Measurements from ENCODE around the gene CHTF18. TPM values are rescaled to one million over a fixed set of nuclear protein-coding genes. Genes with fewer than 3 reads are reported as not detected.
"Not testable (repeated sequence)": the region's sequence is repeated elsewhere in the genome, so short reads cannot be mapped to it uniquely, and the experiment has no call there.

Gene CHTF18
- total and polyA plus RNA-seq, 2 experiments from 2014 or later: 61.3 to 129 TPM

DNA sequence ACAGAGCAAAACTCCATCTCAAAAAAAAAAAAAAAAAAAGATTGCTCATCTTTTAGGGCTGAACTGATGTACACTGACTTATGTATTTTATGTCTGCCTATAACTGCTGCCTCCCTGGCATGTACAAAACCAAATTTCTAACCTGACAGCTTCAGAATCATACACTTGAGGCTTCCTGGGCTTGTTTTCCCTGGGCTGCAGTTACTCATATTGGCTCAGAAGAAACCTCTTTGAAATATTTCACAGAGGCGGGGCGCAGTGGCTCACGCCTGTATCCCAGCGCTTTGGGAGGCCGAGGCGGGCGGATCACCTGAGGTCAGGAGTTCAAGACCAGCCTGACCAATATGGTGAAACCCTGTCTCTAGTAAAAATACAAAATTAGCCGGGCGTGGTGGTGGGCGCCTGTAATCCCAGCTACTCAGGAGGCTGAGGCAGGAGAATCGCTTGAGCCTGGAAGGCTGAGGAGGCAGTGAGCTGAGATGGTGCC is 34.3 kb upstream of the CHTF18 start:
- H3K9me2 ChIP-seq (ENCODE audit: insufficient read depth); H3K36me3 Mint-ChIP-seq (ENCODE audit: low read depth); H3F3A ChIP-seq (replicated peaks; ENCODE audit: low read depth); H3K27me3 ChIP-seq (ENCODE audit: insufficient read depth); ATAC-seq; H3K36me3 ChIP-seq (ENCODE audit: insufficient read depth); H3K27ac ChIP-seq (ENCODE audit: low read depth); H3K4me2 ChIP-seq; H3K79me2 ChIP-seq (replicated peaks; ENCODE audit: insufficient read depth); H2AFZ ChIP-seq; H3K27ac Mint-ChIP-seq; H3K4me1 ChIP-seq (ENCODE audit: insufficient read depth); H3K4me3 ChIP-seq; H3K4me3 Mint-ChIP-seq; DNase-seq (ENCODE audit: low spot score); H3K9me3 Mint-ChIP-seq; H4K20me1 ChIP-seq (replicated peaks; ENCODE audit: insufficient read depth): not testable (repeated sequence)
- Mint-ChIP-seq H3K4me1 (peaks cover 21% of the 10 kb centered on the region), H3K27me3 (ENCODE audit: insufficient read depth, low read depth, poor library complexity) (peaks cover 14% of the 10 kb centered on the region)

DNA sequence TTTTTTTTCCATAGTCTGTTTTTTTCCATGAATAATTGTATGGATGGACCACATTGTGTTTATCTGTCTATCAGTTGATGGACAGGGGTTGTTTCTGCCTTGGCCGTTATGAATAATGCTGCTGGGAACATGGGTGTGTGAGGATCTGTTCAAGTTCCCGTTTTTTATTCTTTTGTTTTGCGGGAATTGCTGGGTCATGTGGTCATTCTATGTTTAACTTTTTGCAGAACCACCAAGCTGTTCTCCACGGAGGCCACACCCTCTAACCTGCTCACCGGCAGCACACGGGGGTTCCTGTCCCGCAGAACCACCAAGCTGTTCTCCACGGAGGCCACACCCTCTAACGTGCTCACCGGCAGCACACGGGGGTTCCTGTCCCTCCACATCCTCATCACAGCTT is 33.8 kb upstream of the CHTF18 start:
- Mint-ChIP-seq H3K36me3 (ENCODE audit: low read depth) (no peaks in the 10 kb centered on the region), H3K9me3 (no peaks in the 10 kb centered on the region; the same call in 2 of the 3 replicates), H3K4me1 (peaks cover 21% of the 10 kb centered on the region), H3K27ac (no peak overlapping the region), H3K4me3 (no peak overlapping the region), H3K27me3 (ENCODE audit: insufficient read depth, low read depth, poor library complexity) (peaks cover 14% of the 10 kb centered on the region)
- no peaks in the 10 kb centered on the region for H3K79me2 ChIP-seq (replicated peaks; ENCODE audit: insufficient read depth)
- DNase-seq (ENCODE audit: low spot score) (no peak), ATAC-seq (no peak)
- H4K20me1 ChIP-seq (replicated peaks; ENCODE audit: insufficient read depth): no peaks in the 10 kb centered on the region
- no peaks in the 10 kb centered on the region for H3K9me2 ChIP-seq (ENCODE audit: insufficient read depth)
- H3K4me2 ChIP-seq: no peak overlapping the region
- no peak overlapping the region for H3K4me3 ChIP-seq
- H3K27ac ChIP-seq (ENCODE audit: low read depth): no peak overlapping the region
- H2AFZ ChIP-seq: no peak overlapping the region
- no peaks in the 10 kb centered on the region for H3K27me3 ChIP-seq (ENCODE audit: insufficient read depth)
- H3K36me3 ChIP-seq (ENCODE audit: insufficient read depth): no peaks in the 10 kb centered on the region
- 0 out of 2 replicates have a peak, but pooled peaks cover 5% of the 10 kb centered on the region for H3F3A ChIP-seq (replicated peaks; ENCODE audit: low read depth)
- peaks cover 5% of the 10 kb centered on the region for H3K4me1 ChIP-seq (ENCODE audit: insufficient read depth)
- TF ChIP-seq EZH2 (IDR thresholded peaks at IDR 0.05; ENCODE audit: low read depth, unreplicated experiment) (no peak), JUNB (IDR thresholded peaks at IDR 0.05; ENCODE audit: unreplicated experiment) (no peak), ZNF114 (CRISPR knock-in tag; IDR thresholded peaks at IDR 0.05) (no peak), EZH2phosphoT487 (IDR thresholded peaks at IDR 0.05; ENCODE audit: unreplicated experiment) (no peak), ZNF331 (CRISPR knock-in tag; IDR thresholded peaks at IDR 0.05; ENCODE audit: low read depth) (no peak), NANOG (IDR thresholded peaks at IDR 0.05; ENCODE audit: borderline replicate concordance) (no peak), POLR2AphosphoS5 (IDR thresholded peaks at IDR 0.05; ENCODE audit: low read depth) (no peak), CTCF (conservative IDR thresholded peaks at IDR 0.05; ENCODE audit: low read depth in 2 of 2) (no peak), STAT1 (IDR thresholded peaks at IDR 0.05; ENCODE audit: unreplicated experiment) (no peak), CREB1 (CRISPR knock-in tag; IDR thresholded peaks at IDR 0.05; ENCODE audit: low read depth) (no peak)
- TF ChIP-seq, protein P1, sequence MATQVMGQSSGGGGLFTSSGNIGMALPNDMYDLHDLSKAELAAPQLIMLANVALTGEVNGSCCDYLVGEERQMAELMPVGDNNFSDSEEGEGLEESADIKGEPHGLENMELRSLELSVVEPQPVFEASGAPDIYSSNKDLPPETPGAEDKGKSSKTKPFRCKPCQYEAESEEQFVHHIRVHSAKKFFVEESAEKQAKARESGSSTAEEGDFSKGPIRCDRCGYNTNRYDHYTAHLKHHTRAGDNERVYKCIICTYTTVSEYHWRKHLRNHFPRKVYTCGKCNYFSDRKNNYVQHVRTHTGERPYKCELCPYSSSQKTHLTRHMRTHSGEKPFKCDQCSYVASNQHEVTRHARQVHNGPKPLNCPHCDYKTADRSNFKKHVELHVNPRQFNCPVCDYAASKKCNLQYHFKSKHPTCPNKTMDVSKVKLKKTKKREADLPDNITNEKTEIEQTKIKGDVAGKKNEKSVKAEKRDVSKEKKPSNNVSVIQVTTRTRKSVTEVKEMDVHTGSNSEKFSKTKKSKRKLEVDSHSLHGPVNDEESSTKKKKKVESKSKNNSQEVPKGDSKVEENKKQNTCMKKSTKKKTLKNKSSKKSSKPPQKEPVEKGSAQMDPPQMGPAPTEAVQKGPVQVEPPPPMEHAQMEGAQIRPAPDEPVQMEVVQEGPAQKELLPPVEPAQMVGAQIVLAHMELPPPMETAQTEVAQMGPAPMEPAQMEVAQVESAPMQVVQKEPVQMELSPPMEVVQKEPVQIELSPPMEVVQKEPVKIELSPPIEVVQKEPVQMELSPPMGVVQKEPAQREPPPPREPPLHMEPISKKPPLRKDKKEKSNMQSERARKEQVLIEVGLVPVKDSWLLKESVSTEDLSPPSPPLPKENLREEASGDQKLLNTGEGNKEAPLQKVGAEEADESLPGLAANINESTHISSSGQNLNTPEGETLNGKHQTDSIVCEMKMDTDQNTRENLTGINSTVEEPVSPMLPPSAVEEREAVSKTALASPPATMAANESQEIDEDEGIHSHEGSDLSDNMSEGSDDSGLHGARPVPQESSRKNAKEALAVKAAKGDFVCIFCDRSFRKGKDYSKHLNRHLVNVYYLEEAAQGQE (IDR thresholded peaks at IDR 0.05; ENCODE audit: unreplicated experiment): no peak
- TF ChIP-seq, protein P2, sequence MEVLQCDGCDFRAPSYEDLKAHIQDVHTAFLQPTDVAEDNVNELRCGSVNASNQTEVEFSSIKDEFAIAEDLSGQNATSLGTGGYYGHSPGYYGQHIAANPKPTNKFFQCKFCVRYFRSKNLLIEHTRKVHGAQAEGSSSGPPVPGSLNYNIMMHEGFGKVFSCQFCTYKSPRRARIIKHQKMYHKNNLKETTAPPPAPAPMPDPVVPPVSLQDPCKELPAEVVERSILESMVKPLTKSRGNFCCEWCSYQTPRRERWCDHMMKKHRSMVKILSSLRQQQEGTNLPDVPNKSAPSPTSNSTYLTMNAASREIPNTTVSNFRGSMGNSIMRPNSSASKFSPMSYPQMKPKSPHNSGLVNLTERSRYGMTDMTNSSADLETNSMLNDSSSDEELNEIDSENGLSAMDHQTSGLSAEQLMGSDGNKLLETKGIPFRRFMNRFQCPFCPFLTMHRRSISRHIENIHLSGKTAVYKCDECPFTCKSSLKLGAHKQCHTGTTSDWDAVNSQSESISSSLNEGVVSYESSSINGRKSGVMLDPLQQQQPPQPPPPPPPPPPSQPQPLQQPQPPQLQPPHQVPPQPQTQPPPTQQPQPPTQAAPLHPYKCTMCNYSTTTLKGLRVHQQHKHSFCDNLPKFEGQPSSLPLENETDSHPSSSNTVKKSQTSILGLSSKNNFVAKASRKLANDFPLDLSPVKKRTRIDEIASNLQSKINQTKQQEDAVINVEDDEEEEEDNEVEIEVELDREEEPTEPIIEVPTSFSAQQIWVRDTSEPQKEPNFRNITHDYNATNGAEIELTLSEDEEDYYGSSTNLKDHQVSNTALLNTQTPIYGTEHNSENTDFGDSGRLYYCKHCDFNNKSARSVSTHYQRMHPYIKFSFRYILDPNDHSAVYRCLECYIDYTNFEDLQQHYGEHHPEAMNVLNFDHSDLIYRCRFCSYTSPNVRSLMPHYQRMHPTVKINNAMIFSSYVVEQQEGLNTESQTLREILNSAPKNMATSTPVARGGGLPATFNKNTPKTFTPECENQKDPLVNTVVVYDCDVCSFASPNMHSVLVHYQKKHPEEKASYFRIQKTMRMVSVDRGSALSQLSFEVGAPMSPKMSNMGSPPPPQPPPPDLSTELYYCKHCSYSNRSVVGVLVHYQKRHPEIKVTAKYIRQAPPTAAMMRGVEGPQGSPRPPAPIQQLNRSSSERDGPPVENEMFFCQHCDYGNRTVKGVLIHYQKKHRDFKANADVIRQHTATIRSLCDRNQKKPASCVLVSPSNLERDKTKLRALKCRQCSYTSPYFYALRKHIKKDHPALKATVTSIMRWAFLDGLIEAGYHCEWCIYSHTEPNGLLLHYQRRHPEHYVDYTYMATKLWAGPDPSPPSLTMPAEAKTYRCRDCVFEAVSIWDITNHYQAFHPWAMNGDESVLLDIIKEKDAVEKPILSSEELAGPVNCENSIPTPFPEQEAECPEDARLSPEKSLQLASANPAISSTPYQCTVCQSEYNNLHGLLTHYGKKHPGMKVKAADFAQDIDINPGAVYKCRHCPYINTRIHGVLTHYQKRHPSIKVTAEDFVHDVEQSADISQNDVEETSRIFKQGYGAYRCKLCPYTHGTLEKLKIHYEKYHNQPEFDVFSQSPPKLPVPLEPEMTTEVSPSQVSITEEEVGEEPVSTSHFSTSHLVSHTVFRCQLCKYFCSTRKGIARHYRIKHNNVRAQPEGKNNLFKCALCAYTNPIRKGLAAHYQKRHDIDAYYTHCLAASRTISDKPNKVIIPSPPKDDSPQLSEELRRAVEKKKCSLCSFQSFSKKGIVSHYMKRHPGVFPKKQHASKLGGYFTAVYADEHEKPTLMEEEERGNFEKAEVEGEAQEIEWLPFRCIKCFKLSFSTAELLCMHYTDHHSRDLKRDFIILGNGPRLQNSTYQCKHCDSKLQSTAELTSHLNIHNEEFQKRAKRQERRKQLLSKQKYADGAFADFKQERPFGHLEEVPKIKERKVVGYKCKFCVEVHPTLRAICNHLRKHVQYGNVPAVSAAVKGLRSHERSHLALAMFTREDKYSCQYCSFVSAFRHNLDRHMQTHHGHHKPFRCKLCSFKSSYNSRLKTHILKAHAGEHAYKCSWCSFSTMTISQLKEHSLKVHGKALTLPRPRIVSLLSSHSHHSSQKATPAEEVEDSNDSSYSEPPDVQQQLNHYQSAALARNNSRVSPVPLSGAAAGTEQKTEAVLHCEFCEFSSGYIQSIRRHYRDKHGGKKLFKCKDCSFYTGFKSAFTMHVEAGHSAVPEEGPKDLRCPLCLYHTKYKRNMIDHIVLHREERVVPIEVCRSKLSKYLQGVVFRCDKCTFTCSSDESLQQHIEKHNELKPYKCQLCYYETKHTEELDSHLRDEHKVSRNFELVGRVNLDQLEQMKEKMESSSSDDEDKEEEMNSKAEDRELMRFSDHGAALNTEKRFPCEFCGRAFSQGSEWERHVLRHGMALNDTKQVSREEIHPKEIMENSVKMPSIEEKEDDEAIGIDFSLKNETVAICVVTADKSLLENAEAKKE (CRISPR knock-in tag; IDR thresholded peaks at IDR 0.05): no peak
